DMS153 treated with DMSO at 0.1 percent for 48 hours (cell line): ENCODE data around the gene CCR2.
"Not testable (repeated sequence)": the region's sequence is repeated elsewhere in the genome, so short reads cannot be mapped to it uniquely, and the experiment has no call there.

Source experiments
- DNase-seq: peaks from one replicate; lab custom pipeline; 2025; ENCODE audit not compliant: unreplicated experiment; lab: John Stamatoyannopoulos, UW

CCR2 gene

GRCh38 chr3:46400846-46401245 lies 46.9 kb downstream of the CCR2 start:
- no peak for DNase-seq

- DNase-seq, result no peak
These were observed 47.7 kb downstream of the CCR2 start for GRCh38 chr3:46401579-46401978.

GRCh38 chr3:46402902-46403301 lies 49.0 kb downstream of the CCR2 start:
- not testable (repeated sequence) for DNase-seq

GRCh38 chr3:46405301-46406019 lies 51.5 kb downstream of the CCR2 start:
- DNase-seq, result no peak

- DNase-seq, result no peak
These were observed 52.5 kb downstream of the CCR2 start for GRCh38 chr3:46406443-46406787.

- DNase-seq, result no peak
These were observed 53.1 kb downstream of the CCR2 start, which contains the start of the genes CCR5AS and CCRL2 for GRCh38 chr3:46406788-46407611. CCR5AS (minus strand) TSS chr3:46407066. CCRL2 (plus strand) TSS chr3:46407259; CDS start chr3:46408080, 821 bp downstream.

- no peak for DNase-seq
These were observed 54.1 kb downstream of the CCR2 start for GRCh38 chr3:46407970-46408369.

GRCh38 chr3:46408853-46409252 lies 54.9 kb downstream of the CCR2 start:
- no peak for DNase-seq

GRCh38 chr3:46409739-46410489 lies 56.0 kb downstream of the CCR2 start:
- DNase-seq, result no peak
